Natural killer cell (primary cell): ENCODE results near the gene C1orf122. TPM values are rescaled to one million over a fixed set of nuclear protein-coding genes. Genes with fewer than 3 reads are reported as not detected.
A peak's percentile ranks its signal among the peaks of the same experiment; 100 is the strongest.

Experiments used
- ATAC-seq, 3 donors: fragments of 150-1000 bp in 2 of 3; fragments of 200-7000 bp in 1 of 3; cut with Tn5 transposase; 1 replicate in 1 of 3; 2 replicates in 2 of 3; pipeline ENCODE4 v1.10.0; 2021; ENCODE audit warnings: mild to moderate bottlenecking in 2 of 3, moderate library complexity in 2 of 3
- DNase-seq, 2 donors: peaks; one replicate each; pipeline versions ENCODE4 v3.0.0 to v3.0.0-alpha.2; 2013 to 2021; ENCODE audit warnings: mixed read lengths in 1 of 2
- H3K27ac ChIP-seq: one replicate; pipeline ENCODE4 v1.5.1; 2013; ENCODE audit warnings: mild to moderate bottlenecking, low read length
- H3K27me3 ChIP-seq: one replicate; pipeline ENCODE4 v1.6.1; 2013; ENCODE audit warnings: low read length; ENCODE audit not compliant: control insufficient read depth, insufficient read depth
- H3K36me3 ChIP-seq: one replicate; pipeline ENCODE4 v1.6.1; 2013; ENCODE audit warnings: low read length; ENCODE audit not compliant: control insufficient read depth, insufficient read depth
- H3K4me1 ChIP-seq: one replicate; pipeline ENCODE4 v1.6.1; 2013; ENCODE audit warnings: low read length; ENCODE audit not compliant: control insufficient read depth, insufficient read depth
- H3K4me3 ChIP-seq: one replicate; pipeline ENCODE4 v1.5.1; 2013; ENCODE audit warnings: low read length
- H3K9me3 ChIP-seq: one replicate; pipeline ENCODE4 v1.6.1; 2013; ENCODE audit warnings: low read length; ENCODE audit not compliant: control insufficient read depth, insufficient read depth
- H3K27ac Mint-ChIP-seq, 2 donors: one replicate each; pipeline ENCODE4 v1.8.0; 2022; ENCODE audit warnings: mild to moderate bottlenecking in 2 of 2, mixed read lengths in 2 of 2, moderate library complexity in 1 of 2
- H3K27me3 Mint-ChIP-seq, 2 donors: one replicate each; pipeline ENCODE4 v1.8.0; 2022; ENCODE audit warnings: low read depth in 2 of 2, mixed read lengths in 2 of 2
- H3K36me3 Mint-ChIP-seq: one replicate; pipeline ENCODE4 v1.8.0; 2022; ENCODE audit warnings: mixed read lengths
- H3K4me1 Mint-ChIP-seq, 2 donors: one replicate each; pipeline ENCODE4 v1.8.0; 2022; ENCODE audit warnings: mixed read lengths in 2 of 2
- H3K4me3 Mint-ChIP-seq: one replicate; pipeline ENCODE4 v1.8.0; 2022; ENCODE audit warnings: mild to moderate bottlenecking, moderate library complexity, mixed read lengths
- H3K9me3 Mint-ChIP-seq, 2 donors: one replicate each; pipeline ENCODE4 v1.8.0; 2022; ENCODE audit warnings: mixed read lengths in 2 of 2
- WGBS: methylation state at CpG from one replicate; pipeline ENCODE4 v1.1.7; 2013; ENCODE audit warnings: missing lambda C conversion rate; ENCODE audit not compliant: insufficient coverage; 5-methylcytosine and 5-hydroxymethylcytosine counted together
- intact Hi-C: fragments of 100-400 bp; cut with micrococcal nuclease; formaldehyde crosslinking; loops from one replicate; pipeline ENCODE4 v1.14.2; 2022
- total RNA-seq, 4 donors: library from RNA; stranded (reverse); fragments of 120-200 nt in 1 of 4; gene quantifications; one replicate each; pipeline versions ENCODE4 v1.2.3 to v1.2.4, GENCODE V29; 2013 to 2022
- TF ChIP-seq, protein P1 (sequence below): fragments of 200-600 bp; IDR thresholded peaks from one replicate; pipeline ENCODE4 v1.8.0; 2022; ENCODE audit warnings: antibody characterized with exemption

The C1orf122 gene
- total RNA-seq, 3 donors from 2014 or later (not counting 1 experiment from before 2014, with no cell fraction given), result 13.9 to 22.9 (median 14.9) TPM

DNA sequence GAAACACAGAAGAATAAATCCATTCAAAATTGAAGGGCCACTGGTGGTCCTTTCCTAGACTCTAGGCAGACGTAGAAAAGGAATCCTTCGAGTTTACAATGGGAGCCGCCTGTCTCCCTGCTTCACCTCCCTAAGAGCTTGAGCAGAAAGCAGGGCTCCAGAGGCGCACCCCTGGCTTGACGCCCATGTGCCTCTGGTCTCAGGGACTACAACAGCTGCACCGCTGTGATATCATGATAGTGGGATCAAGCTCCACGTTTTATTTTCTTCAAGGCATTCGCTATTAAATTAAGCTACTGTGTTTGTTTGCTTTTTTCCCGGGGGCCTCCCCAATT lies 403 bp upstream of the C1orf122 start:
- Histone ChIP-seq H3K27me3 (no peaks in the 10 kb centered on the region), H3K9me3 (no peaks in the 10 kb centered on the region), H3K4me1 (peaks cover 20% of the 10 kb centered on the region), H3K27ac (peak overlapping the region; percentile 75), H3K36me3 (peaks cover 34% of the 10 kb centered on the region), H3K4me3 (peak overlapping the region; percentile 79)
- ATAC-seq, result no peak
- peaks cover 12% of the 10 kb centered on the region for H3K36me3 Mint-ChIP-seq
- DNase-seq, result no peak
- H3K9me3 Mint-ChIP-seq, result no peaks in the 10 kb centered on the region
- no peaks in the 10 kb centered on the region for H3K27me3 Mint-ChIP-seq
- intact Hi-C loops, result no loop called here
- H3K4me3 Mint-ChIP-seq, result peak overlapping the region; percentile 86
- peaks cover 27 to 32% of the 10 kb centered on the region in 2 donors for H3K4me1 Mint-ChIP-seq
- H3K27ac Mint-ChIP-seq, result peak overlapping the region; percentile 91 to 98
- WGBS, result 17% methylated on average over 9 of the region's 9 CpGs
- TF ChIP-seq, protein P1, sequence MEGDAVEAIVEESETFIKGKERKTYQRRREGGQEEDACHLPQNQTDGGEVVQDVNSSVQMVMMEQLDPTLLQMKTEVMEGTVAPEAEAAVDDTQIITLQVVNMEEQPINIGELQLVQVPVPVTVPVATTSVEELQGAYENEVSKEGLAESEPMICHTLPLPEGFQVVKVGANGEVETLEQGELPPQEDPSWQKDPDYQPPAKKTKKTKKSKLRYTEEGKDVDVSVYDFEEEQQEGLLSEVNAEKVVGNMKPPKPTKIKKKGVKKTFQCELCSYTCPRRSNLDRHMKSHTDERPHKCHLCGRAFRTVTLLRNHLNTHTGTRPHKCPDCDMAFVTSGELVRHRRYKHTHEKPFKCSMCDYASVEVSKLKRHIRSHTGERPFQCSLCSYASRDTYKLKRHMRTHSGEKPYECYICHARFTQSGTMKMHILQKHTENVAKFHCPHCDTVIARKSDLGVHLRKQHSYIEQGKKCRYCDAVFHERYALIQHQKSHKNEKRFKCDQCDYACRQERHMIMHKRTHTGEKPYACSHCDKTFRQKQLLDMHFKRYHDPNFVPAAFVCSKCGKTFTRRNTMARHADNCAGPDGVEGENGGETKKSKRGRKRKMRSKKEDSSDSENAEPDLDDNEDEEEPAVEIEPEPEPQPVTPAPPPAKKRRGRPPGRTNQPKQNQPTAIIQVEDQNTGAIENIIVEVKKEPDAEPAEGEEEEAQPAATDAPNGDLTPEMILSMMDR, result no peak

GRCh38 chr1:37808369-37809319 lies 1.1 kb downstream of the C1orf122 start:
- DNase-seq (peak in 1 of 2 donors; percentile 58), ATAC-seq (peak; percentile 61 to 76 (median 62))
- WGBS, result 9% methylated on average over 54 of the region's 54 CpGs
- TF ChIP-seq, protein P1, result no peak
- Mint-ChIP-seq H3K36me3 (peaks cover 5% of the 10 kb centered on the region), H3K27me3 (no peaks in the 10 kb centered on the region), H3K9me3 (no peaks in the 10 kb centered on the region), H3K4me1 (peaks cover 23 to 28% of the 10 kb centered on the region in 2 donors), H3K4me3 (peak overlapping the region; percentile 98), H3K27ac (peak overlapping the region; percentile 91 to 98)
- Histone ChIP-seq H3K36me3 (peaks cover 23% of the 10 kb centered on the region), H3K4me3 (peak overlapping the region; percentile 79), H3K4me1 (peaks cover 20% of the 10 kb centered on the region), H3K27ac (peak overlapping the region; percentile 79), H3K9me3 (no peaks in the 10 kb centered on the region), H3K27me3 (no peaks in the 10 kb centered on the region)
- intact Hi-C loops, result no loop called here

- H3K4me3 Mint-ChIP-seq, result peak overlapping the region; percentile 21
- intact Hi-C loops, result no loop called here
- H3K4me3 ChIP-seq, result no peak overlapping the region
- H3K27me3 ChIP-seq, result no peaks in the 10 kb centered on the region
- no peaks in the 10 kb centered on the region for H3K9me3 ChIP-seq
- H3K27ac Mint-ChIP-seq, result no peak overlapping the region
- H3K27ac ChIP-seq, result no peak overlapping the region
- DNase-seq (no peak), ATAC-seq (no peak)
- no peaks in the 10 kb centered on the region for H3K27me3 Mint-ChIP-seq
- TF ChIP-seq, protein P1, result no peak
- H3K36me3 ChIP-seq, result peaks cover 16% of the 10 kb centered on the region
- peaks cover 20% of the 10 kb centered on the region for H3K4me1 ChIP-seq
- no peaks in the 10 kb centered on the region for H3K9me3 Mint-ChIP-seq
- peaks cover 14 to 20% of the 10 kb centered on the region in 2 donors for H3K4me1 Mint-ChIP-seq
- 88% methylated on average over 2 of the region's 2 CpGs for WGBS
- H3K36me3 Mint-ChIP-seq, result no peaks in the 10 kb centered on the region
Measured at GRCh38 chr1:37809942-37810341, 2.4 kb downstream of the C1orf122 start.
